GM21360 (cell line): ENCODE measurements around the gene GPR107.

Source experiments
- ATAC-seq: cut with Tn5 transposase; IDR thresholded peaks from one replicate; pipeline ENCODE4 v1.9.1; 2021; ENCODE audit warnings: mild to moderate bottlenecking, moderate library complexity; ENCODE audit not compliant: unreplicated experiment

GPR107 gene

GRCh38 chr9:130179331-130179907, 125.7 kb downstream of the GPR107 start:
- no peak for ATAC-seq

- ATAC-seq = no peak
Observed at GRCh38 chr9:130180516-130180915, 126.8 kb downstream of the GPR107 start.

GRCh38 chr9:130181678-130182380, 128.1 kb downstream of the GPR107 start:
- no peak for ATAC-seq

GRCh38 chr9:130182381-130182909, 128.7 kb downstream of the GPR107 start:
- ATAC-seq = no peak

GRCh38 chr9:130183133-130183762, 129.5 kb downstream of the GPR107 start:
- no peak for ATAC-seq

GRCh38 chr9:130185017-130185416, 131.3 kb downstream of the GPR107 start:
- no peak for ATAC-seq

GRCh38 chr9:130185490-130186031, 131.9 kb downstream of the GPR107 start:
- ATAC-seq = no peak

GRCh38 chr9:130186051-130186450, 132.3 kb downstream of the GPR107 start:
- no peak for ATAC-seq

GRCh38 chr9:130186839-130187522, 133.3 kb downstream of the GPR107 start:
- no peak for ATAC-seq

GRCh38 chr9:130187523-130187846, 133.8 kb downstream of the GPR107 start:
- no peak for ATAC-seq

- ATAC-seq = no peak
Observed at GRCh38 chr9:130188860-130189481, 135.3 kb downstream of the GPR107 start.
